Measurements from ENCODE around the gene RPL31. TPM values are rescaled to one million over a fixed set of nuclear protein-coding genes. Genes with fewer than 3 reads are reported as not detected.

Gene RPL31
- polyA plus RNA-seq, 1 of the 3 experiments (the other 2 are of a cell fraction), result 4,488 TPM

- H3K27ac ChIP-seq (ENCODE audit: low read depth in 2 of 2, low read length in 1 of 2), result no peak overlapping the region
- H3K4me1 ChIP-seq (ENCODE audit: control insufficient read depth in 1 of 2, insufficient read depth in 2 of 2, low read depth in 1 of 2, low read length in 1 of 2), result peaks cover 0 to 12% of the 10 kb centered on the region in 2 experiments; a peak in 1 of 4 replicates
- no peaks in the 10 kb centered on the region for H3K9me3 ChIP-seq
- no peak for TF ChIP-seq EZH2phosphoT487 (IDR thresholded peaks at IDR 0.05; ENCODE audit: borderline replicate concordance, low read depth)
- no peak for TF ChIP-seq CTCF (IDR thresholded peaks at IDR 0.05)
- H3K9ac ChIP-seq, result no peak overlapping the region
- H2AFZ ChIP-seq (ENCODE audit: low read depth), result no peak overlapping the region
- WGBS (ENCODE audit: low lambda C conversion rate), result 92% methylated on average over 12 of the region's 12 CpGs
- H3F3A ChIP-seq (replicated peaks; ENCODE audit: insufficient read depth), result peaks cover 11% of the 10 kb centered on the region
- no peak for DNase-seq
- no peaks in the 10 kb centered on the region for H3K79me2 ChIP-seq (ENCODE audit: insufficient read depth)
- ChIA-PET POLR2A (no interaction called here), CTCF (interaction anchor here (1.4 to 1.8 kb wide), 2 partner anchors 370 to 374 kb away, joined by 5 to 8 read pairs; no protein-coding TSS in a partner anchor)
- no peaks in the 10 kb centered on the region for H3K9me2 ChIP-seq
- H4K20me1 ChIP-seq (ENCODE audit: insufficient read depth), result no peaks in the 10 kb centered on the region
- H3K27me3 ChIP-seq (ENCODE audit: insufficient read depth), result no peaks in the 10 kb centered on the region
- H3K36me3 ChIP-seq (replicated peaks in 1 of 2; ENCODE audit: control insufficient read depth in 1 of 2, insufficient read depth in 2 of 2, low read length in 1 of 2), result peaks cover 6 to 47% of the 10 kb centered on the region in 2 experiments
- H3K4me3 ChIP-seq (ENCODE audit: low read depth in 2 of 2, low read length in 1 of 2), result no peak overlapping the region
- H3K4me2 ChIP-seq, result no peak overlapping the region
Measured at GRCh38 chr2:100980046-100980445, 22.0 kb upstream of the RPL31 start.

- Histone ChIP-seq H3K9ac (no peak overlapping the region), H3K4me2 (no peak overlapping the region), H3K9me2 (no peaks in the 10 kb centered on the region), H3K4me3 (ENCODE audit: low read depth in 2 of 2, low read length in 1 of 2) (no peak overlapping the region), H3K27me3 (ENCODE audit: insufficient read depth) (no peaks in the 10 kb centered on the region), H3K79me2 (ENCODE audit: insufficient read depth) (no peaks in the 10 kb centered on the region), H2AFZ (ENCODE audit: low read depth) (no peak overlapping the region), H3F3A (replicated peaks; ENCODE audit: insufficient read depth) (peaks cover 11% of the 10 kb centered on the region), H3K27ac (ENCODE audit: low read depth in 2 of 2, low read length in 1 of 2) (no peak overlapping the region), H4K20me1 (ENCODE audit: insufficient read depth) (no peaks in the 10 kb centered on the region), H3K4me1 (ENCODE audit: control insufficient read depth in 1 of 2, insufficient read depth in 2 of 2, low read depth in 1 of 2, low read length in 1 of 2) (peaks cover 0 to 12% of the 10 kb centered on the region in 2 experiments; a peak in 1 of 4 replicates), H3K9me3 (no peaks in the 10 kb centered on the region), H3K36me3 (replicated peaks in 1 of 2; ENCODE audit: control insufficient read depth in 1 of 2, insufficient read depth in 2 of 2, low read length in 1 of 2) (peaks cover 10 to 47% of the 10 kb centered on the region in 2 experiments)
- TF ChIP-seq NFIC (IDR thresholded peaks at IDR 0.05; ENCODE audit: borderline replicate concordance), result no peak
- TF ChIP-seq RCOR1 (IDR thresholded peaks at IDR 0.05; ENCODE audit: low read length), result no peak
- no peak for TF ChIP-seq FOXJ3 (CRISPR knock-in tag; IDR thresholded peaks at IDR 0.05)
- no peak for TF ChIP-seq NRF1 (IDR thresholded peaks at IDR 0.05; ENCODE audit: low read depth, low read length)
- TF ChIP-seq RXRA (IDR thresholded peaks at IDR 0.05; ENCODE audit: borderline replicate concordance, low read depth), result no peak
- no peak for TF ChIP-seq JUND (IDR thresholded peaks at IDR 0.05)
- TF ChIP-seq TCF12 (IDR thresholded peaks at IDR 0.05), result no peak
- TF ChIP-seq FOXM1 (IDR thresholded peaks at IDR 0.05; ENCODE audit: low read depth), result no peak
- TF ChIP-seq REST (IDR thresholded peaks at IDR 0.05; ENCODE audit: low read depth, low read length), result no peak
- no peak for TF ChIP-seq TAF1 (IDR thresholded peaks at IDR 0.05; ENCODE audit: borderline replicate concordance, low read depth, low read length)
- no peak for TF ChIP-seq RFX5 (IDR thresholded peaks at IDR 0.05; ENCODE audit: low read length)
- no peak for TF ChIP-seq SMC3 (IDR thresholded peaks at IDR 0.05; ENCODE audit: low read depth, low read length)
- TF ChIP-seq IRF3 (IDR thresholded peaks at IDR 0.05; ENCODE audit: low read depth, low read length), result no peak
- no peak for TF ChIP-seq FOSL2 (IDR thresholded peaks at IDR 0.05; ENCODE audit: borderline replicate concordance, low read depth)
- no peak for TF ChIP-seq USF1 (IDR thresholded peaks at IDR 0.05; ENCODE audit: borderline replicate concordance, low read depth)
- no peak for TF ChIP-seq TEAD4 (IDR thresholded peaks at IDR 0.05; ENCODE audit: borderline replicate concordance, insufficient read depth)
- ChIA-PET CTCF (interaction anchor here (1.4 to 1.8 kb wide), 2 partner anchors 371 to 375 kb away, joined by 5 to 8 read pairs; no protein-coding TSS in a partner anchor), POLR2A (no interaction called here)
- WGBS (ENCODE audit: low lambda C conversion rate), result 87% methylated on average over 2 of the region's 2 CpGs
- DNase-seq, result no peak
Measured at GRCh38 chr2:100981011-100981410, 21.1 kb upstream of the RPL31 start.

Data from SK-N-SH (cell line).